Femur (tissue), 1 donor: ENCODE data around the gene ZNF398.

Source experiments
- DNase-seq: peaks from one replicate; pipeline ENCODE4 v3.0.0-alpha.2; 2017

ZNF398 gene

DNA sequence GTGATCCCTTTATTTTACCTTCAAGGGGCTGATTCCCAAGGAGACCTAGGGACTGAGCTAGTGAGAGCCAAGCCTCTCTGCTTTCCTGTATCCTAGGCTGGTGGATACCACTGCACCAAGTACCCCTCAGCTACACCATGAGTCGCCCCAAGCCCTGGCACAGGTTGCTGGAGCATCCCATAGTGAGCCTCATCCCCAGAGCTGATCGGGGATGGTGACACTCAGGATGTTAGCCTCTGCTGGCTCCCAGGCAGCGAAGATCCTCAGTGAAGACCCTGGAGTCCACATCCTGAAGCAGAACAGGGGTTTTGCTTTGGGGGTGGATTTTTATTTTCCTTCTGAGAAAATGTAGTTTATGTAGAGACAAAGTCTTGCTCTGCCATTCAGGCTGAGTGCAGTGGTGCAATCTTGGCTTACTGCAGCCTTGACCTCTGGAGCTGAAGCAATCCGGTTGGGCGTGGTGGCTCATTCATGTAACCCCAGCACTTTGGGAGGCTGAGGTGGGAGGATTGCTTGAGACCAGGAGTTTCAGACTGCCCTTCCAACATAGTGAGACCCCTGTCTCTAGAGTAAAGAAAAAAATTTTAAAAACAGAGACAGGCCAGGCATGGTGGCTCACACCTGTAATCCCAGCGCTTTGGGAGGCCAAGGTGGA lies 79.7 kb downstream of the ZNF398 start:
- DNase-seq = no peak

DNA sequence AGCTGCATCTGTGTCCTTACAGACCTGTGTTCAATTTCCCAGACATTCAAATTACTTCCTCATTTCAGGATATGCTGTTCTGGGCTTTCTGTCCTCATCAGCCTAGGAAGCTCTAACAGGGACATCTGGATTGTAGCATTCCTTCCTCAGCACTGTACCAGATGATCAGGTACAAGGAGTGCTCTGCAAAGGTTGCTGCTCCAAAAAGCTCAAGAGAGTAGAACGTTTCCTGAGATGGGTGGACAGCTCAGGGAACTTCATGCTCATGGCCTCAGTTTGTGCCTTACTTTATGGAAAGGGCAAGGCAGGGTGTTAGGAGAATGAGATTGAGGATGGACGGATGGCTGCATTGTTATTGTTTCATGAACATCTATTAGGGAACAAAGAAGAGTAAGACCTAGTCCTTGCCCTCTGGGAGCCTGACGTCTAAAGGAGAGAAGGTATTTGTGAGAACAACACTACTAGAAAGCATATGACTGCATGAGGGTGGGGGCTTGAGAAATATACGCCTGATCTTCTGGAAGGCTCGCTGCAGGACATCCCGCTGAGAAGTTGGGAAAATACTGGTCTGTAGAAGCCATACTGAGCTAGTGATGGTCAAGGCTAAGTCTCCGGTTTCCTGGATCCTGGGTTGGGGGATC lies 81.7 kb downstream of the ZNF398 start:
- no peak for DNase-seq

DNA sequence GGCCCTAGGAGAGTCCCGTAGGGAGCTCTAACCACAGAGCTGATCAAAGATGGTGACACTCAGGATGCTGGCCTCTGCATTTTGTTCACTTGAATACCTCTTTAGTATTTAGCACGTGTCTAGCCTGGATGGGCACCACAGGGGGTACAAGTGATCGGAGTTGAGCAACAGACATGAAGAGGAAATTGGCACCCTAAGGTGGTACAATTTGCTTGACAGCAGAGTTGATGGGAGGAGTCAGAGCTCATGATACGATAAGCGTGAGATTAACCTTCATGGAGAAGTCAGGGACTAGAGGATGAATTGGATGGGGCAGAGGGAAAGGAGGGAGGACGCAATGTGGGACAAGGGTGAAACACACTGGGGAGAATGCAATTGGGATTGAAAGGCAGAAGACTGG lies 82.3 kb downstream of the ZNF398 start:
- DNase-seq = no peak

DNA sequence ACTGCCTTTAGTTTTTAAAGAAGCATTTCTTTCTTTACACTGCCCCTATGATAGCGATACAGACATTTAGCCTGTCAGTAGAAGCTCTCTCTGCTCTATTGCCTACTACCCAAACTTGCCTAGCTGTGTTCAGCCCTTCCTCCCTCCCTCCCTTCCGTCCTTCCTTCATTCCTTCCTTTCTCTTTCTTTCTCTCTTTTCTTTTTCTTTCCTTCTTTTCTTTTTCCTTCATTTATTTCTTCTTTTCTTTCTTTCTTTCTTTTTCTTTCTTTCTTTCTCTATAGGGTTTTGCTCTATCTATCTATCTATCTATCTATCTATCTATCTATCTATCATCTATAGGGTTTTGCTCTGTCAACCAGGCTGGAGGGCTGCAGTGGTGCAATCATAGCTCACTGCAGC lies 85.1 kb downstream of the ZNF398 start:
- DNase-seq = no peak
